ENCODE measurements around the gene RAD23B. TPM values are rescaled to one million over a fixed set of nuclear protein-coding genes. Genes with fewer than 3 reads are reported as not detected.

Gene RAD23B
- total RNA-seq, 2 experiments from 2014 or later = 114 to 188 TPM

DNA sequence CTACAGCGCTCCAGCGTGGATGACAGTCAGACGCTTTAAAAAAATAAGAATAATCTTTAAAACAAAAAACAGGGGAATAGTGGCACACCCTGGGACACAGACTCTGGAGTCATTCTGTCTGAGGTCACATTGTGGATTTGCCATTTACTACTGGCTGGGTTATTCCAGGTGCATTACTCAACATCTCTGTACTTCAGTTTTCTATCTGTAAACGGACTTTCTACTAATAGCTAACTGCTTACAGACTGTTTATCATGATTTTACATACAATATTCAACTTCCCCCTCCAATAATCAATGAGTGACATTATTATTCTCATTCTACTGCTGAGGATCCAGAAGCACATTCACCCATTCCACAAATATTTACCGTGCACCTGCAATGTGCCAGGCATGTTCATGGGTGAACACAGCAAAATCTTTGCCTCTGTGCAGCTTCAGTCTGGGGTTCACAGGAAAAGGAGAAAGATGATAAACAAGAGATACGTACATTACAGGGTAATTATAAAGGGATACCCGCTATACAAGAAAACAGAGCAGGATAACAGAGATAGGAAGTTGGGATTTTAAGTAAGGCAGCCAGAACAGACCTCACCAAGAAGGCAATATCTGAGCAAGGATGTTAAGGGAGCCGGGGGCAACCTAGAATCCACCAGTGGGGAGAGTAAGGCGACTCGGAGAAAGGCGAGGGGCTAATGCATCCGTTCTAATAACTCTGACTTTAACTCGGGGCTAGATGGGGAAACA, 984 bp upstream of the RAD23B start:
- intact Hi-C loops (cut with DNase I, micrococcal nuclease) = loop anchor here (1.0 to 5.0 kb wide), 7 partner anchors 39 to 1830 kb away; partner anchors contain the start of gene TMEM38B (in 1 of the 2)
- Mint-ChIP-seq H3K27ac (peak overlapping the region; percentile 81), H3K27me3 (peaks cover under 1% of the 10 kb centered on the region), H3K9me3 (ENCODE audit: low read depth) (no peaks in the 10 kb centered on the region), H3K36me3 (ENCODE audit: low read depth) (peaks cover 15% of the 10 kb centered on the region), H3K4me1 (peaks cover 35% of the 10 kb centered on the region), H3K4me3 (peak overlapping the region; percentile 83)
- DNase-seq = no peak
- ATAC-seq = no peak
- POLR2A ChIA-PET = interaction anchor here (0.6 kb wide), 1 partner anchor 19 kb away, joined by 3 read pairs; no protein-coding TSS in a partner anchor
- CTCF ChIA-PET = interaction anchor here (0.6 to 1.8 kb wide), 6 partner anchors 13 to 1568 kb away, joined by 3 to 5 read pairs (median 3); no protein-coding TSS in a partner anchor

DNA sequence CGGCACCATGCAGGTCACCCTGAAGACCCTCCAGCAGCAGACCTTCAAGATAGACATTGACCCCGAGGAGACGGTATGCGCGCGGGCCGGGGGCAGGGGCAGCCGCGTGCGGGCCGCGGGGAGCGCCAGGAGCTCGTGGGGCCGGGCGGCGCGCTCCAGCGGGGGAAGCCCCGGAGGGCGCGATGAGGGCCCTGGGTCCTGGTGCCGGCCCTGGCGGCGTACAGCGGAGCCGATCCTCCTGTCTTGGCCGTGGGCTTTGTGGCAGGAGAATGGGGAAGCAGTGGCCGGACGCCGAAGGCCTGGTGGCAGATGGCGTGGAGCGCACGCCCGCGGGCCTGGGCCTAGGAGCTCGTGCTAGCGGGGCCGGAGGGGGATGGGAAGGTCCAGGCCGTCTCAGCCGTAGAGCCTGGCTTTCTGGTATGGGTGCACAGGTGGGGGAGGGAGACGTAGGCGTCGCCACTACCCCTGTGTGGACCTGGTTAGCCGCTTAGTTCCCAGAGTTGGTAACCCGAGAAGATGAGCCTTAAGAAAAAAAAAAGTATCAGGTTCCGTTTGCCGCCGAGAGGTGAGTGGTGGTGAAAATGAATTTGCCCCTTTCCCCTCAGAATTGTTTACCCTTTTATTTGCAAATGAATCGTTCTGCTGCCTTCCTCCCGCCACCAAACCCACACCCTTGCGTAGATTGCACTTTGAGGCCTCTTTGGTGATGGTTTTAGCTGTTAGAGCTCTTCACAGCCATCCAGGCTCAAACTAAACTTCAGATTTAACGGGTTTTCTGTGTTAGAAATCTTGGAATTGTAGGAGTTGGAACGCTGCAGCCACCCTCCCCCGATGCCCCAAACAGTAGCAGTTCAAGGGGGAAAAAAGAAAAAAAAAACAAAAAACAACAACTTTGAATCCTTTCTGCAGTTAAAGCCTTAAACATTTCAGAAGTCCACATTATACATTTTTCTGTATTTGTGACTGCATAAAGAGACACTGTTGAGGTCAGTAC, 841 bp downstream of the RAD23B start:
- ATAC-seq (peak; percentile 34), DNase-seq (peak; percentile 81)
- ChIA-PET POLR2A (interaction anchor here (0.6 kb wide), 3 partner anchors 25 to 324 kb away, joined by 3 to 6 read pairs (median 6); no protein-coding TSS in a partner anchor), CTCF (interaction anchor here (1.3 kb wide), 1 partner anchor 14 kb away, joined by 3 read pairs; no protein-coding TSS in a partner anchor)
- no peaks in the 10 kb centered on the region for H3K27me3 Mint-ChIP-seq
- peak overlapping the region; percentile 83 for H3K4me3 Mint-ChIP-seq
- no peaks in the 10 kb centered on the region for H3K9me3 Mint-ChIP-seq (ENCODE audit: low read depth)
- peaks cover 15% of the 10 kb centered on the region for H3K36me3 Mint-ChIP-seq (ENCODE audit: low read depth)
- H3K27ac Mint-ChIP-seq = peak overlapping the region; percentile 89
- intact Hi-C loops (cut with DNase I, micrococcal nuclease) = loop anchor here (1.0 to 5.0 kb wide), 10 partner anchors 15 to 1828 kb away; partner anchors contain the start of genes KLF4 (in 1 of the 2) and TMEM38B (in 1 of the 2)
- H3K4me1 Mint-ChIP-seq = peaks cover 45% of the 10 kb centered on the region

DNA sequence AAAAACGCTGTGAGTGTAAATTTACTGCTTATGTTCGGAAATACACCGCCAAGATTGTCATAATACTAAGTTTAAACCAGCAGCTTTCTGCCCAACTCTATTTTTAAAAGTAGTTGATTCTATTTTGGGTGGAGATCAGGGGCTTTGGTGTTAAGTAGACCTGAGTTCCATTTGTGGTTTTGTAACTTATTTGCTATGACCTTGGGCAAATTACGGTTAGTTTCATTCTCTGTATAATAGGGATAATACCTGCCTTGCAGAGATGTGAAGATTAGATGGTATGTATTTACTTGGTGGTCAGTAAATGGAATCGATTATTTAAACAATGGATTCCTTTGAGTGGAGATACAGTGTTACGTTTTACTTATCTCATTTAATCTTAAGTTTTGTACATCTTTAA, 1.6 kb downstream of the RAD23B start:
- ChIA-PET POLR2A (interaction anchor here (0.6 kb wide), 2 partner anchors 44 to 324 kb away, joined by 6 read pairs; no protein-coding TSS in a partner anchor), CTCF (interaction anchor here (1.3 to 1.9 kb wide), 2 partner anchors 15 to 56 kb away, joined by 3 to 8 read pairs; no protein-coding TSS in a partner anchor)
- no peak for ATAC-seq
- intact Hi-C loops (cut with DNase I, micrococcal nuclease) = loop anchor here (1.0 to 5.0 kb wide), 4 partner anchors 15 to 1828 kb away; no protein-coding TSS in a partner anchor
- Mint-ChIP-seq H3K4me3 (peak overlapping the region; percentile 83), H3K36me3 (ENCODE audit: low read depth) (peaks cover 15% of the 10 kb centered on the region), H3K27me3 (no peaks in the 10 kb centered on the region), H3K9me3 (ENCODE audit: low read depth) (no peaks in the 10 kb centered on the region), H3K4me1 (peaks cover 52% of the 10 kb centered on the region), H3K27ac (peak overlapping the region; percentile 89)
- DNase-seq = no peak

DNA sequence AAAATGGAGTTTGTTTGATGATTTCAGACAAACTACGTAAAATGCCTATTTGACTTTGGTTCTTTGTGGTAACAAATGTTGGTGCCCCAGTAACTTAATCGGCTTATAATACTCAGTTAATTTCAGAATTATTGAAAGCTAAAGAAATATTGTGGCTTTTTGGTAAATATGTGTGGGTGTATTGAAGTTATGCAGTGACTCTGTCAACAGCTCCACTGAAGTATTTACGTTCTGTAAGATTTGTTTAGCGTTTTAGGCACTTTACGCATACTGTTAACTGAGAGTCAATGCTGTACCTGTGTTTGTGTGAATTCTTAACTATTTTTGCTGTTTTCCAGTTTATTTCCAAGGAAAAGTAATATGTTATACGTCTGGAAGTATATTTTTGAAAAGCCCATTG, 2.2 kb downstream of the RAD23B start:
- CTCF ChIA-PET = interaction anchor here (1.9 kb wide), 1 partner anchor 56 kb away, joined by 8 read pairs; no protein-coding TSS in a partner anchor
- DNase-seq = no peak
- intact Hi-C loops (cut with DNase I, micrococcal nuclease) = no loop called here
- ATAC-seq = no peak
- POLR2A ChIA-PET = interaction anchor here (0.6 kb wide), 1 partner anchor 49 kb away, joined by 3 read pairs; no protein-coding TSS in a partner anchor
- H3K27me3 Mint-ChIP-seq = no peaks in the 10 kb centered on the region
- H3K36me3 Mint-ChIP-seq (ENCODE audit: low read depth) = peaks cover 16% of the 10 kb centered on the region
- H3K27ac Mint-ChIP-seq = peak overlapping the region; percentile 26
- H3K4me1 Mint-ChIP-seq = peaks cover 58% of the 10 kb centered on the region
- H3K4me3 Mint-ChIP-seq = peak overlapping the region; percentile 83
- no peaks in the 10 kb centered on the region for H3K9me3 Mint-ChIP-seq (ENCODE audit: low read depth)

DNA sequence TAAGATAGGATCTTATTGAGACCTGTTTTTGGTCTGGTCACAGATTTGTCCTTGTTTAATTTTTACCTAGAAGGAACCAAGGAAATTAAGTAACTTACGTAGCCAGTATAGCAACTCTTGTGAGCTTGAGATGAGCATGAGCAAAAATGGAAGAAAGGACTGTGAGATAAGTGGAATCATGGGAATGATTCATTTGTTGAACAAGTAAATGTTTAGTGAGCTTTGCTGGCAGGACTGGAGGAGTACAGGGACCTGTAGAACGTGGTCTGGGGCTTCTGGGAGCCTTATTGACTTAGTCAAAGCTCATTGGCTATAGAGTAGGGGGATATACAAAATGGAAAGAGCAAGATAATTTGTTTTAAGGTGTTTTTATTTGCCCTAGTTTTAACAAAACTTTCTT, 3.0 kb downstream of the RAD23B start:
- ATAC-seq = no peak
- Mint-ChIP-seq H3K27ac (peak overlapping the region; percentile 45), H3K4me3 (peak overlapping the region; percentile 83), H3K27me3 (no peaks in the 10 kb centered on the region), H3K4me1 (peaks cover 59% of the 10 kb centered on the region), H3K9me3 (ENCODE audit: low read depth) (no peaks in the 10 kb centered on the region), H3K36me3 (ENCODE audit: low read depth) (peaks cover 19% of the 10 kb centered on the region)
- CTCF ChIA-PET = interaction anchor here (1.9 kb wide), 1 partner anchor 55 kb away, joined by 8 read pairs; no protein-coding TSS in a partner anchor
- POLR2A ChIA-PET = interaction anchor here (0.6 kb wide), 1 partner anchor 48 kb away, joined by 3 read pairs; no protein-coding TSS in a partner anchor
- DNase-seq = peak; percentile 23
- intact Hi-C loops (cut with DNase I, micrococcal nuclease) = no loop called here

DNA sequence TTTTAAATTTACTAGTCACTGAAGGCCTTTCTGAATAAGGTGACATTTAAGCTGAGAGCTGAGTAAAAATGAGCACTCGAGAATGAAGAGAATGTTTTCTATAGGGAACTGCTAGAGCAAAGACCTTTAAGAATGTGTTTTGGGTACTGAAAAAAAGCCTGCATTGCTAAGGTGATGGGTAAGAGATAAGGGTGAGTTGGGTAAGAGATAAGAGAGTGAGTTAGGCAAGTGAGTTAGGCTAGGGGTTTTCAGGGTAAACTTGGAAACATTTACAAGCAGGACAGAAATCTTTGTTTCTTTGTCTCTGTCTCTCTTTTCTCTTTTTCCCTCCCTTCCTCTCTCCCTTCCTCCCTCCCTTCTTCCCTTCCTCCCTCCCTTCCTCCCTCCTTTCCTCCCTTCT, 5.6 kb downstream of the RAD23B start:
- CTCF ChIA-PET = no interaction called here
- Mint-ChIP-seq H3K36me3 (ENCODE audit: low read depth) (peaks cover 24% of the 10 kb centered on the region), H3K4me1 (peaks cover 60% of the 10 kb centered on the region), H3K27me3 (no peaks in the 10 kb centered on the region), H3K9me3 (ENCODE audit: low read depth) (no peaks in the 10 kb centered on the region), H3K27ac (peak overlapping the region; percentile 53), H3K4me3 (no peak overlapping the region)
- DNase-seq (no peak), ATAC-seq (peak; percentile 37)
- intact Hi-C loops (cut with DNase I, micrococcal nuclease) = no loop called here
- POLR2A ChIA-PET = no interaction called here

DNA sequence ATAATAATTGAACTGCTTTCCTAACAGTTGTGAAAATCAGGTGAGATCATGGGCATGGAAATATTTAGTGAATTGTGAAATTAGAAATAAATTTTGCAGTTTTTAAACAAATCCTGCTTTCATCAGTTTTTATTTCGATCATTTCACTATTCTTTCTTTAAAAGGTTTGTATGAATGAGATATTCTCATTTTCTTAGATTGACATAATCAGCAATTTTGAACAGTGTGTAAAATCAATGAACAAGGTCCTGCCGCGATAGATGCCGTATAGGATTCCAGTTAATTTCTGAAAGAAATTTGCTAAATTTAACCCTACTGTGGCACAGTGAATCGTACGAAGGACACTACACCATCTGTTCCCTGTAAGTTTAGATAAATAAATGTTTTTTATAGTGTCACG, 7.5 kb downstream of the RAD23B start:
- ATAC-seq (no peak), DNase-seq (no peak)
- Mint-ChIP-seq H3K36me3 (ENCODE audit: low read depth) (peaks cover 8% of the 10 kb centered on the region), H3K27ac (no peak overlapping the region), H3K9me3 (ENCODE audit: low read depth) (no peaks in the 10 kb centered on the region), H3K4me3 (no peak overlapping the region), H3K27me3 (no peaks in the 10 kb centered on the region), H3K4me1 (peaks cover 73% of the 10 kb centered on the region)
- ChIA-PET CTCF (no interaction called here), POLR2A (no interaction called here)
- intact Hi-C loops (cut with DNase I, micrococcal nuclease) = no loop called here

DNA sequence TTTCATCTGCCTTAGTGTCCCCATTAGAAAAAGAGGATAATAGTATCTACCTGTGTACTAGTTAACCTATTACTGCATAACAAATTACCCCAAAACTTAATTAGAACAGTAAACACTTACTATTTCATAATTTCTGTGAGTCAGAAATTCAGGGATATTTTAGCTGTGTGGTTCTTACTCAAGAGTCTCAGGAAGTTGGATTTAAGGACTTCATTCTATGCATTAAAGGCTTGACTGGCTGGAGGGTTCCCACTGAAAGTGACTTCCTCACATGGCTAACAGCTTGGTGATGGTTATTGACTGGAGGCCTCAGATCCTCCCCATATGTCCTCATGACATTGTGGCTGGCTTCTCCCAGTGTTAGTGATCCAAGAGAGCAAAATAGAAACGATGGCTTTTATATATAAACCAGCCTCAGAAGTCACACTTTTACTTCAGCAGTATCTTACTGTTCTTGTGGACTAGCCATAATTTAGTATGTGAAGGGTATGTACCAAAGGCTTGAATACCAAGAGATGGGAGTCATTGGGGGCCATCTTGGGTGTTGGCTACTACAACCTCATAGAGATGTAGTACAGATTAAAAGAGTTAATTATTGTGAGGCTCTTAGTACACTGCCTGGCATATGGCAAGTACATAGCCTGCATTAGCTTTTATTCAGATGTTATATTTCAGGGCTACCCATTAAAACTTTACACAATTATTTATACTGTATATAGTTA, 9.9 kb downstream of the RAD23B start:
- intact Hi-C loops (cut with DNase I, micrococcal nuclease) = no loop called here
- DNase-seq = no peak
- H3K27me3 Mint-ChIP-seq = no peaks in the 10 kb centered on the region
- CTCF ChIA-PET = interaction anchor here (0.8 to 1.2 kb wide), 2 partner anchors 18 to 48 kb away, joined by 3 read pairs; no protein-coding TSS in a partner anchor
- H3K4me1 Mint-ChIP-seq = peaks cover 72% of the 10 kb centered on the region
- POLR2A ChIA-PET = interaction anchor here (0.6 kb wide), 1 partner anchor 9 kb away, joined by 4 read pairs; no protein-coding TSS in a partner anchor
- no peak for ATAC-seq
- no peak overlapping the region for H3K27ac Mint-ChIP-seq
- no peak overlapping the region for H3K4me3 Mint-ChIP-seq
- H3K9me3 Mint-ChIP-seq (ENCODE audit: low read depth) = no peaks in the 10 kb centered on the region
- H3K36me3 Mint-ChIP-seq (ENCODE audit: low read depth) = peaks cover 14% of the 10 kb centered on the region

DNA sequence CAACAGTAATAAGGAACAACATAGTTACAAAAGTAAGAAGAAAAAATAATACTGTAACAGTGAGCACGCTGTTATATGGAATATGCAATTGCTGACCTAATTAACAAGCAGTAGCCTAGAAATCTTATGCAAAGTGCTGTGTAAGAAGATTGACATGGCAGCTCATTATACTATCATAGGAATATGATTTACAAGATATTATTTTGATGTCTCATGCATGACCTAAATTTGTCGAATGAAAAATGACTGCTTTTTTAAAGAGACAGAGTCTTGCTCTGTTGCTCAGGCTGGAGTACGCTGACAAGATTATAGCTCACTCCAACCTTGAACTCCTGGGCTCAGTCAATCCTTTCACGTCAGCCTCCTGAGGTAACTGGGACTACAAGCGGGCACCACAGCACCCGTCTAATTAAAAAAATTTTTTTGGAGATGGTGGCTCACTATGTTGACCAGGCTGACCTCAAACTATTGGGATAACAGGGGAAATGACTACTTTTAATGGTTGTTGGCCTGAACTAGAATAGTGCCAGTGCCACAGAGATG, 10.5 kb downstream of the RAD23B start:
- intact Hi-C loops (cut with DNase I, micrococcal nuclease) = no loop called here
- H3K36me3 Mint-ChIP-seq (ENCODE audit: low read depth) = peaks cover 14% of the 10 kb centered on the region
- no peak overlapping the region for H3K4me3 Mint-ChIP-seq
- ChIA-PET CTCF (interaction anchor here (0.6 to 0.8 kb wide), 4 partner anchors 18 to 1338 kb away, joined by 3 to 4 read pairs (median 4); no protein-coding TSS in a partner anchor), POLR2A (interaction anchor here (0.6 kb wide), 1 partner anchor 9 kb away, joined by 4 read pairs; no protein-coding TSS in a partner anchor)
- H3K27ac Mint-ChIP-seq = no peak overlapping the region
- ATAC-seq (no peak), DNase-seq (no peak)
- H3K27me3 Mint-ChIP-seq = no peaks in the 10 kb centered on the region
- peaks cover 68% of the 10 kb centered on the region for H3K4me1 Mint-ChIP-seq
- H3K9me3 Mint-ChIP-seq (ENCODE audit: low read depth) = no peaks in the 10 kb centered on the region

DNA sequence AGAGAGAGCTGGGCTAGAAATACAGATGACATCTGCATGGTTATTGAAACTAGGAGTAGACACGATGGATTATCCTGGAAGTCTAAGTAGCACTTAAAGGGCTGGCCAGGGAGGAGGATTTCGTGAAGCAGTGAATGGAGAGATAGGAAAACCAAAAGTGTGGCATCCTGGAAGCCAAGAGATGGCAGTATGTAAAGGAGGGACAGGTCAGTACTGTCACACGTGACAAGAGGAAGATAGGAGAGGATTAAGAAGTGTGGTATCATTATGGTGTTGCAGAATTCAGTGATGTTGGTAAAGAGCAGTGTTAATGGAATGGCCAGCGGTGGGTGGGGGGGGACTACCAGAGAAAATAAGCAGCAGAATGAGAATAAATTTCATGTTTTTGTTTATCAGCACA, 11.7 kb downstream of the RAD23B start:
- H3K4me1 Mint-ChIP-seq = peaks cover 66% of the 10 kb centered on the region
- H3K27me3 Mint-ChIP-seq = no peaks in the 10 kb centered on the region
- peaks cover 17% of the 10 kb centered on the region for H3K36me3 Mint-ChIP-seq (ENCODE audit: low read depth)
- ChIA-PET CTCF (no interaction called here), POLR2A (no interaction called here)
- peak overlapping the region; percentile 4 for H3K27ac Mint-ChIP-seq
- no peaks in the 10 kb centered on the region for H3K9me3 Mint-ChIP-seq (ENCODE audit: low read depth)
- intact Hi-C loops (cut with DNase I, micrococcal nuclease) = no loop called here
- H3K4me3 Mint-ChIP-seq = no peak overlapping the region
- no peak for ATAC-seq
- no peak for DNase-seq

All from activated CD4-positive, alpha-beta T cell treated with anti-CD3 and anti-CD28 coated beads for 36 hours (primary cell).